HCT116 (cell line): ENCODE results near the gene PSG2.
"Not testable (repeated sequence)": the region's sequence is repeated elsewhere in the genome, so short reads cannot be mapped to it uniquely, and the experiment has no call there.

ENCODE experiments used
- ATF3 ChIP-seq: IDR thresholded peaks from 2 replicates; pipeline ENCODE4 v1.6.1; 2012
- CEBPB ChIP-seq: IDR thresholded peaks from 2 replicates; pipeline ENCODE4 v1.6.1; 2012; ENCODE audit warnings: low read depth
- CTCF ChIP-seq, 3 experiments: fragments of 200-600 bp in 1 of 3; sonication (generic) in 1 of 3; IDR thresholded peaks in 2 of 3; conservative IDR thresholded peaks in 1 of 3; 2 replicates each; pipeline ENCODE4 v1.5.1; 2012 to 2017; ENCODE audit warnings: low read depth in 2 of 3, low read length in 2 of 3, antibody characterized with exemption in 1 of 3, borderline replicate concordance in 1 of 3, control low read depth in 1 of 3, mild to moderate bottlenecking in 1 of 3, mixed read lengths in 1 of 3, mixed run types in 1 of 3, moderate library complexity in 1 of 3; ENCODE audit not compliant: insufficient read depth in 1 of 3
- EZH2 ChIP-seq: fragments of 200-600 bp; sonication (generic); IDR thresholded peaks from 2 replicates; pipeline ENCODE4 v1.6.1; 2017; ENCODE audit warnings: antibody characterized with exemption, mixed run types
- POLR2A ChIP-seq: IDR thresholded peaks from 2 replicates; pipeline ENCODE4 v1.7.0; 2011; ENCODE audit warnings: borderline replicate concordance; ENCODE audit not compliant: insufficient read depth, insufficient read length; ENCODE audit errors: extremely low read depth
- POLR2AphosphoS5 ChIP-seq: IDR thresholded peaks from 2 replicates; pipeline ENCODE4 v1.6.1; 2011; ENCODE audit warnings: mild to moderate bottlenecking, low read depth, low read length, moderate library complexity
- SIN3A ChIP-seq: IDR thresholded peaks from 2 replicates; pipeline ENCODE4 v1.6.1; 2012; ENCODE audit warnings: low read depth
- SRF ChIP-seq: IDR thresholded peaks from 2 replicates; pipeline ENCODE4 v1.6.1; 2012; ENCODE audit warnings: low read depth
- ZFX ChIP-seq: fragments of 450-650 bp; IDR thresholded peaks from 2 replicates; pipeline ENCODE4 v1.6.1; 2017
- TF ChIP-seq, protein P1 (sequence below): IDR thresholded peaks from 2 replicates; pipeline ENCODE4 v1.6.1; 2011; ENCODE audit warnings: mild to moderate bottlenecking, low read length, moderate library complexity; ENCODE audit not compliant: insufficient replicate concordance; ENCODE audit errors: extremely low read depth
- TF ChIP-seq, protein P2 (sequence below): IDR thresholded peaks from 2 replicates; pipeline ENCODE4 v1.6.1; 2012

GRCh38 chr19:43058440-43058839, 24.1 kb downstream of the PSG2 start:
- TF ChIP-seq, protein P1, sequence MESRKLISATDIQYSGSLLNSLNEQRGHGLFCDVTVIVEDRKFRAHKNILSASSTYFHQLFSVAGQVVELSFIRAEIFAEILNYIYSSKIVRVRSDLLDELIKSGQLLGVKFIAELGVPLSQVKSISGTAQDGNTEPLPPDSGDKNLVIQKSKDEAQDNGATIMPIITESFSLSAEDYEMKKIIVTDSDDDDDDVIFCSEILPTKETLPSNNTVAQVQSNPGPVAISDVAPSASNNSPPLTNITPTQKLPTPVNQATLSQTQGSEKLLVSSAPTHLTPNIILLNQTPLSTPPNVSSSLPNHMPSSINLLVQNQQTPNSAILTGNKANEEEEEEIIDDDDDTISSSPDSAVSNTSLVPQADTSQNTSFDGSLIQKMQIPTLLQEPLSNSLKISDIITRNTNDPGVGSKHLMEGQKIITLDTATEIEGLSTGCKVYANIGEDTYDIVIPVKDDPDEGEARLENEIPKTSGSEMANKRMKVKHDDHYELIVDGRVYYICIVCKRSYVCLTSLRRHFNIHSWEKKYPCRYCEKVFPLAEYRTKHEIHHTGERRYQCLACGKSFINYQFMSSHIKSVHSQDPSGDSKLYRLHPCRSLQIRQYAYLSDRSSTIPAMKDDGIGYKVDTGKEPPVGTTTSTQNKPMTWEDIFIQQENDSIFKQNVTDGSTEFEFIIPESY: not testable (repeated sequence)
- not testable (repeated sequence) for TF ChIP-seq EZH2; POLR2A; CTCF (IDR thresholded peaks at IDR 0.05 in 2 of 3, conservative IDR thresholded peaks at IDR 0.05 in 1 of 3; ENCODE audit: borderline replicate concordance in 1 of 3, insufficient read depth in 1 of 3, low read depth in 2 of 3, low read length in 2 of 3); SIN3A; SRF; CEBPB; ATF3; POLR2AphosphoS5; ZFX
- TF ChIP-seq, protein P2, sequence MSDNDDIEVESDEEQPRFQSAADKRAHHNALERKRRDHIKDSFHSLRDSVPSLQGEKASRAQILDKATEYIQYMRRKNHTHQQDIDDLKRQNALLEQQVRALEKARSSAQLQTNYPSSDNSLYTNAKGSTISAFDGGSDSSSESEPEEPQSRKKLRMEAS: not testable (repeated sequence)
